ENCODE results near the gene REPS1. TPM values are rescaled to one million over a fixed set of nuclear protein-coding genes. Genes with fewer than 3 reads are reported as not detected.

Gene REPS1
- total RNA-seq: 10 to 100 TPM; 37.8 to 38.1 TPM

GRCh38 chr6:138987643-138988468 is at the start of gene REPS1:
Gene REPS1 (minus strand): TSS chr6:138988253. CDS start chr6:138987682, 571 bp downstream.

GRCh38 chr6:139028658-139029469 is 40.8 kb upstream of the REPS1 start, which contains the start of gene ABRACL:
Gene ABRACL (plus strand): TSS chr6:139028745. CDS start chr6:139034161, 5,416 bp downstream.

Other genes with a start within 250 kb of the REPS1 start
- gene CCDC28A, start 214.5 kb downstream of the REPS1 start, total RNA-seq: 10 to 100 TPM; 25.7 to 27.5 TPM
- not detected for gene ECT2L, start 192.2 kb downstream of the REPS1 start, total RNA-seq
- 100 to 1,000 TPM; 146 to 147 TPM for gene ABRACL, start 40.5 kb upstream of the REPS1 start, total RNA-seq
- gene HECA, start 146.8 kb upstream of the REPS1 start, total RNA-seq: 10 to 100 TPM; 59.1 to 62.2 TPM

Measured in activated naive CD4-positive, alpha-beta T cell treated with anti-CD3 and anti-CD28 coated beads, Interleukin-2, amount 10 ng/mL, durations not matched to agents 5 hours and 36 hours (primary cell).